ENCODE data around the gene MPPED2.

The MPPED2 gene

DNA sequence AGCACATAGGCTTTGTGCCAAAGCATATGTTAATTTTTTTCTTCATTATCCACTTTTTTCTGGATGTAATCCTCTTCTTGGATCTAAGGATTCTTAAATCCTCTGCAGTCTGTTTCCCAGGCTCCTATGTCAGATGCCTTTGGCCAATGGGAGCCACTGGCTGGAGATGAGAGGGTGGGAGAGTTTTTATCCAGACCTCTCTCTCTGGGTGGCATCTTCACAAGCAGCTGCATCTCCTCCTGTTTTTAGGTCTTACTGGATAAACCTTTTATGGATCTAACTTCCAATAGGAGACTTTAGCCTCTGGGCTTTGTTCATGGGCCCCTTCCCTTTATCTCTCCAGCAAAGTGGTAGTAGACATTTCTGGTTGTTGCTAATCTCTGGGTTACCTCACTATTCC, 22.4 kb upstream of the MPPED2 start:
- DNase-seq (ENCODE audit: insufficient read length, low spot score) (no peak), FAIRE-seq (no peak)
- TF ChIP-seq, protein P1, sequence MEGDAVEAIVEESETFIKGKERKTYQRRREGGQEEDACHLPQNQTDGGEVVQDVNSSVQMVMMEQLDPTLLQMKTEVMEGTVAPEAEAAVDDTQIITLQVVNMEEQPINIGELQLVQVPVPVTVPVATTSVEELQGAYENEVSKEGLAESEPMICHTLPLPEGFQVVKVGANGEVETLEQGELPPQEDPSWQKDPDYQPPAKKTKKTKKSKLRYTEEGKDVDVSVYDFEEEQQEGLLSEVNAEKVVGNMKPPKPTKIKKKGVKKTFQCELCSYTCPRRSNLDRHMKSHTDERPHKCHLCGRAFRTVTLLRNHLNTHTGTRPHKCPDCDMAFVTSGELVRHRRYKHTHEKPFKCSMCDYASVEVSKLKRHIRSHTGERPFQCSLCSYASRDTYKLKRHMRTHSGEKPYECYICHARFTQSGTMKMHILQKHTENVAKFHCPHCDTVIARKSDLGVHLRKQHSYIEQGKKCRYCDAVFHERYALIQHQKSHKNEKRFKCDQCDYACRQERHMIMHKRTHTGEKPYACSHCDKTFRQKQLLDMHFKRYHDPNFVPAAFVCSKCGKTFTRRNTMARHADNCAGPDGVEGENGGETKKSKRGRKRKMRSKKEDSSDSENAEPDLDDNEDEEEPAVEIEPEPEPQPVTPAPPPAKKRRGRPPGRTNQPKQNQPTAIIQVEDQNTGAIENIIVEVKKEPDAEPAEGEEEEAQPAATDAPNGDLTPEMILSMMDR (IDR thresholded peaks at IDR 0.05; ENCODE audit: insufficient read depth, missing control alignments) = no peak

- DNase-seq (ENCODE audit: insufficient read length, low spot score) = no peak
- TF ChIP-seq, protein P1 (IDR thresholded peaks at IDR 0.05; ENCODE audit: insufficient read depth, missing control alignments) = no peak
- no peak for FAIRE-seq
Observed at GRCh38 chr11:30605036-30605605, 19.0 kb upstream of the MPPED2 start.

DNA sequence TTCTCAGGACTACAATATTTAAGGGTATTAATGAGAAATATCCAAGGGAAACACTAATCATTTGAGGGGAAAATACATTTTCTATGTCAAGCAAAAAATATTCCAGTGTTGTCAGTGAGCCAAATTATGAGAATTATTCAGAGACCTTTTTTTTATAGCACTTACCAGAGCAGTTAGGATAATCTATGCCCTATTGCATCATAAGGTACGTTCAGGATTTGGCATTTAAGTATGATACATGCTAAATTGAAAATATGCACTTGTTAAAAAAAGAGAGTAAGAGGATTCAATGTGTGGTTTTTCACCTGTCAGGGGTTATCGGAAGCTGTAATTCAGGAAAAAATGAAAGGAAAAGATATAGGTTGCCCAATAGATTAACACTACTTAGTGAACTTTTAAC, 17.2 kb upstream of the MPPED2 start:
- DNase-seq (ENCODE audit: insufficient read length, low spot score) (no peak), FAIRE-seq (no peak)
- TF ChIP-seq, protein P1 (IDR thresholded peaks at IDR 0.05; ENCODE audit: insufficient read depth, missing control alignments) = no peak

DNA sequence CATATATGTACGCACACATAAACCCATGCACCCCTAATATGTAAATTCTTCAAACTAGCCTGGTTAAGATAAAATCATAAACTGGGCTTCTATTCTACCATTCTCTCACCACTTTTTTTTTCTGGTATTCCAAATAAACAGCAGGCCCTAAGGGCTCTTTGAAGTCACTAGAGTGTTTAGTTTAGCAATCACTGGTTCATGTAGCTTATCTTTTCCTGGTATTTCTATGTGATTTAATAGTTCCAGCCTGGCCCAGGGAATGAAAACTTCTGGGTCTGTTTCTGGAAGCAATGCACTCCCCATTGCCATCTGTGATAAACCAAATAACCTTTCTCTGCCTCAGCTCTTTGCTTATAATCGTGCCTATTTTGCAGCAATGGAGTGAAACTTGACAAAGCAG, 10.7 kb upstream of the MPPED2 start:
- FAIRE-seq (no peak), DNase-seq (ENCODE audit: insufficient read length, low spot score) (no peak)
- TF ChIP-seq, protein P1 (IDR thresholded peaks at IDR 0.05; ENCODE audit: insufficient read depth, missing control alignments) = no peak

GRCh38 chr11:30595934-30596333, 9.8 kb upstream of the MPPED2 start:
- TF ChIP-seq, protein P1 (IDR thresholded peaks at IDR 0.05; ENCODE audit: insufficient read depth, missing control alignments) = no peak
- DNase-seq (ENCODE audit: insufficient read length, low spot score) = no peak
- FAIRE-seq = no peak

DNA sequence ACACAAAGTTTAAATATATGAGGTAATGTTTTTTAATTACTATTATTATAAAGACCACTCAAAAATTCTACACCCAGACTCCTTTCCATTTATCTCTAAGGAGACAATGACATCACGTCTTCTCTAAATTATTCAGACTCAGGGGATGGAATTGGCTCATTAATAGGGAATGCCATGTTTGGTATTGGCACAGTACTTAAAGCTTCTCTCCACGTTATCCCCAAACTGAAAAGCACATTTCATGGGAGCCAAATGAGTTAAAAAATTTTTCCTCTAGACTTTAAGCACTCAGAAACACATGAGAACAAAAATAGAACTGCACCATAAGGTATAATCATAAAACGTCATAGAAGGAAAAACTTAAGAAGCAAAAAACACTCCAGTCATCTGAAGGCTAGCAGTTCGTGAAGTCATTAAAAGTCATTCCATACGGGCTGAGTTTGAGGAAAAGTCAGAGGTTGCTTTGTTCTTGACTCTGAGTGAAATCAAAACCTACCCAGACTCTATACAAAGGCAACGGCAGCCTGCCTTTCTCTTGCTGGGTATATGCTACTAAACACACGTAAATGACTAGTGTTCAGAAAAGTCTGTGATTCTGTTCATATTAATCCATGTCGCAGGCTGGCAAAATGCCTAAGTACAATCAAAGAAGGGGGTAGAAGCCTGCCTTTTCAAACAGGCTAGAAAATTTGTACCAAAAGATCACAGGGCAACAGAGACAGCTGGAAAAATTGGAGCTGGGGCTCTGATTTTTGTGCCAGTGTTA, 8.7 kb upstream of the MPPED2 start:
- DNase-seq (ENCODE audit: insufficient read length, low spot score) = no peak
- TF ChIP-seq, protein P1 (IDR thresholded peaks at IDR 0.05; ENCODE audit: insufficient read depth, missing control alignments) = no peak
- no peak for FAIRE-seq

DNA sequence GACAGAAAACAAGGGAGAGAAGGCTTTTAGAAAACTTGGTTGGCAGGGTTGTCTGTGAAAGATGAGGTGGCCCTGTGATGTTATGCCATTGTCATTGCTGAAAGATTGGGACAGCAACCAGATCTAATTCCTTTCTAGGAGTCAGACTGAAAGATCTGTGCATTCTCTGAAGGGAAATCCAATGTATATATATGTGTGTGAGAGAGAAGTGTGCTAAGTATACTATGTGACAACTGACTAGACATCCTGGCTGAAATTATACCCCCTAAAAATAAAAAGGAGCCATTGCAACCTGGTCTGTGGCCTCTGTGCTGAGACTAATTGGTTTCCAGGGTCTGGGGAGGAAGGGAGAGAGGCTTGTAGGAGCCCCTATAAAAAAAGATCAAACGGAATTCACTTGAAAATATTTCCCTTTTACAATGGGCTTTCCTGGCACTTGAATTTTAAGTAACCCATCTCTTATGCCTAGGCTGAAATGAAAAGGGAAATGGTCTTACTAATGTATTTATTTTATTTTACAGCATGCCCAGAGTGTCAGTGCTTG, 1.2 kb upstream of the MPPED2 start:
- TF ChIP-seq, protein P1 (IDR thresholded peaks at IDR 0.05; ENCODE audit: insufficient read depth, missing control alignments) = no peak
- no peak for DNase-seq (ENCODE audit: insufficient read length, low spot score)
- no peak for FAIRE-seq
